Fibroblast of gingiva (primary cell): ENCODE data around the gene ADGRL3.
"Not testable (repeated sequence)": the region's sequence is repeated elsewhere in the genome, so short reads cannot be mapped to it uniquely, and the experiment has no call there.

Experiments
- DNase-seq: peaks from one replicate; pipeline ENCODE4 v3.0.0-alpha.2; 2011; ENCODE audit warnings: low read depth

The ADGRL3 gene

DNA sequence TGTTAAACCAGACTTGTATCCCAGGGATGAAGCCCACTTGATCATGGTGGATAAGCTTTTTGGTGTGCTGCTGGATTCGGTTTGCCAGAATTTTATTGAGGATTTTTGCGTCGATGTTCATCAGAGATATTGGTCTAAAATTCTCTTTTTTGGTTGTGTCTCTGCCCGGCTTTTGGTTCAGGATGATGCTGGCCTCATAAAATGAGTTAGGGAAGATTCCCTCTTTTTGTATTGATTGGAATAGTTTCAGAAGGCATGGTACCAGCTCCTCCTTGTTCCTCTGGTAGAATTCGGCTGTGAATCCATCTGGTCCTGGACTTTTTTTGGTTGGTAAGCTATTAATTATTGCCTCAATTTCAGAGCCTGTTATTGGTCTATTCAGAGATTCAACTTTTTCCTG lies 556.8 kb downstream of the ADGRL3 start:
- DNase-seq: not testable (repeated sequence)

GRCh38 chr4:61757983-61758382 lies 557.9 kb downstream of the ADGRL3 start:
- not testable (repeated sequence) for DNase-seq

DNA sequence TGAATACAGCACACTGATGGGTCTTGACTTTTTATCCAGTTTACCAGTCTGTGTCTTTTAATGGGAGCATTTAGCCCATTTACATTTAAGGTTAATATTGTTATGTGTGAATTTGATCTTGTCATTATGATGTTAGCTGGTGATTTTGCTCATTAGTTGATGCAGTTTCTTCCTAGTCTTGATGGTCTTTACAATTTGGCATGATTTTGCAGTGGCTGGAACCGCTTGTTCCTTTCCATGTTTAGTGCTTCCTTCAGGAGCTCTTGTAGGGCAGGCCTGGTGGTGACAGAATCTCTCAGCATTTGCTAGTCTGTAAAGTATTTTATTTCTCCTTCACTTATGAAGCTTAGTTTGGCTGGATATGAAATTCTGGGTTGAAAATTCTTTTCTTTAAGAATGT lies 558.5 kb downstream of the ADGRL3 start:
- not testable (repeated sequence) for DNase-seq

DNA sequence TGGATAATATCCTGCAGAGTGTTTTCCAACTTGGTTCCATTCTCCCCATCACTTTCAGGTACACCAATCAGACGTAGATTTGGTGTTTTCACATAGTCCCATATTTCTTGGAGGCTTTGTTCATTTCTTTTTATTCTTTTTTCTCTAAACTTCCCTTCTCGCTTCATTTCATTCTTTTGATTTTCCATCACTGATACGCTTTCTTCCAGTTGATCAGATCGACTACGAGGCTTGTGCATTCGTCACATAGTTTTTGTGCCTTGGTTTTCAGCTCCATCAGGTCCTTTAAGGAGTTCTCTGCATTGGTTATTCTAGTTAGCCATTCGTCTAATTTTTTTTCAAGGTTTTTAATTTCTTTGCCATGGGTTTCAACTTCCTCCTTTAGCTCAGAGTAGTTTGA lies 559.1 kb downstream of the ADGRL3 start:
- DNase-seq: not testable (repeated sequence)

DNA sequence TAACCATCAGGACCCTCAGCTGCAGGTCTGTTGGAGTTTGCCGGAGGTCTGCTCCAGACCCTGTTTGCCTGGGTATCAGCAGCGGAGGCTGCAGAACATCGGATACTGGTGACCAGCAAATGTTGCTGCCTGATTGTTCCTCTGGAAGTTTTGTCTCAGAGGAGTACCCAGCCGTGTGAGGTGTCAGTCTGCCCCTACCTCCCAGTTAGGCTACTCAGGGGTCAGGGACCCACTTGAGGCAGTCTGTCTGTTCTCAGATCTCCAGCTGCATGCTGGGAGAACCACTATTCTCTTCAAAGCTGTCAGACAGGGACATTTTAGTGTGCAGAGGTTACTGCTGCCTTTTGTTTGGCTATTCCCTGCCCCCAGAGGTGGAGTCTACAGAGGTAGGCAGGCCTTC lies 559.8 kb downstream of the ADGRL3 start:
- not testable (repeated sequence) for DNase-seq

DNA sequence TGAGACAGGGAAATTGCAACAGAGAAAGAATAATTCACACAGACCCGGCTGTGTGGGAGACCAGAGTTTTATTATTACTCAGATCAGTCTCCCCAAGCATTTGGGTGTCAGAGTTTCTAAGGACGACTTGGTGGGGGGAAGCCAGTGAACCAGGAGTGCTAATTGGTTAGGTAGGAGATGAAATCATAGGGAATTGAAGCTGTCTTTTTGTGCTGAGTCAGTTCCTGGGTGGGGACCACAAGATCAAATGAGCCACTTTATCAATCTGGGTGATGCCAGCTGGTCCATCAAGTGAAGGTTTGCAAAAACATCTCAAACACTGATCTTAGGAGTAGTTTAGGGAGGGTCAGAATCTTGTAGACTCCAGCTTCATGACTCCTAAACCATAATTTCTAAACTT lies 560.7 kb downstream of the ADGRL3 start:
- DNase-seq: no peak

DNA sequence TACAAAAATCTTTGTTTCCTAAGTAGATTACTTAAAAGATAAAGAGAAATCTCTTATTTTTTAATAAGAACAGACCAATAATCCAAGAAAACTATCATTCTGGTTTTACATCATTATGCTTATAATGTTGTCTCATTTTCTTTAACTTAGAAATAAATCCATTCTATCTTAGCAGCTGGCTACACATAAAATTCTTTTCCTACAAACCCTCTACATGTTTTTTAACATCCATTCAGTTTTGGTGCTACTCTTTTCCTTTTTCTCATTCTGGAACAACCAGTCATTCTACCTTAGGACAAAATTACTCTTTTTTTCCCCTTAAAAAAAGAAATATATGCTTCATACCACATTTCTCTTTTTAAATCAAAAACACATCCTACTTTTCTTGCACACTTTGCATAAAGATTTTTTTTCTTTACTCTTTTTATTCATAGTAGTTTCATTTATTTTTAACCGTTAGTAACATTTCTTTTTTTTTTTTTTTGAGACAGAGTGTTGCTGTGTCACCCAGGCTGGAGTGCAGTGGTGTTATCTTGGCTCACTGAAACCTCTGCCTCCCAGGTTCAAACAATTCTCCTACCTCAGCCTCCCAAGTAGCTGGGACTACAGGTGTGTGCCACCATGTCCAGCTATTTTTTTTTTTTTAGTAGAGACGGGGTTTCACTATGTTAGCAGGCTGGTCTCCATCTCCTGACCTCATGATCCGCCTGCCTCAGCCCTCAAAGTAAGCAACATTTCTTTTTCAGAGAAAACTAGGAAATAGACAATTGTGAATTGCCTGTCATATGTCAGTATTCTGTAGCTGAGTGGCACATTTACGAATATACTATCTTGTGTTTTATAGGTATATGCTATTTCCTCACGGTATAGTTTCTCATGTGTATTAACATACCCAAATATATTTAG lies 562.8 kb downstream of the ADGRL3 start:
- no peak for DNase-seq

- no peak for DNase-seq
These were observed 563.6 kb downstream of the ADGRL3 start for GRCh38 chr4:61763682-61764081.

DNA sequence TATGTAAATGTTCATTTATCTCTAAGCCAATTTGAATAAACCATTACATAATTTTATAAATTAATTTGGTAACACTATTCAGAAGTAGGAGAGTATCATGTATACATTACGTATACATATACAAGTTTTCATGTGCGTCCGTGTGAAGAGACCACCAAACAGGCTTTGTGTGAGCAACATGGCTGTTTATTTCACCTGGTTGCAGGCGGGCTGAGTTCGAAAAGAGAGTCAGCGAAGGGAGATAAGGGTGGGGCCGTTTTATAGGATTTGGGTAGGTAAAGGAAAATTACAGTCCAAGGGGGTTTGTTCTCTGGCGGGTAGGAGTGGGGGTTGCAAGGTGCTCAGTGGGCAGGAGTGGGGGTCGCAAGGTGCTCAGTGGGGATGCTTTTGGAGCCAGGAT lies 564.0 kb downstream of the ADGRL3 start:
- not testable (repeated sequence) for DNase-seq

GRCh38 chr4:61769444-61770167 lies 569.5 kb downstream of the ADGRL3 start:
- DNase-seq: not testable (repeated sequence)

- no peak for DNase-seq
These were observed 570.3 kb downstream of the ADGRL3 start for GRCh38 chr4:61770456-61770855.

DNA sequence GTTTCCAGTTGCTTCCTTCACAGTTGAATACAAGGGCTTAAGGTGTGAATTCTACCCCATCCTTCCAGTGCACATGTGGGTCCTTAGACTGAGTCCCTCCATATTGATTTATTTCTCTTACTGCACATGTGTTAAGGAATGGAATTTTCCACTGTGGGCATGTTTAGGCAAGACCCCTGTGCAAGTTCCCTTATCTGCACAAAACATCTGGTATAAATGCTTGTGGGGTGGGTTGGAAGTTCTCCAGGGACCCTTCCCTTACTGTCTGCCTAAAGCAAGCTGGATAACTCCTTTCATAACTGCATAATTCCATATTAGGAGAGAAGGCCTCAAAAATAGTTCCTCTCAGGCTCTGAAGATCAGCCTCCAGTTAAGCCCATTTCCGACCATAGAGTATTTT lies 570.9 kb downstream of the ADGRL3 start:
- DNase-seq: no peak

DNA sequence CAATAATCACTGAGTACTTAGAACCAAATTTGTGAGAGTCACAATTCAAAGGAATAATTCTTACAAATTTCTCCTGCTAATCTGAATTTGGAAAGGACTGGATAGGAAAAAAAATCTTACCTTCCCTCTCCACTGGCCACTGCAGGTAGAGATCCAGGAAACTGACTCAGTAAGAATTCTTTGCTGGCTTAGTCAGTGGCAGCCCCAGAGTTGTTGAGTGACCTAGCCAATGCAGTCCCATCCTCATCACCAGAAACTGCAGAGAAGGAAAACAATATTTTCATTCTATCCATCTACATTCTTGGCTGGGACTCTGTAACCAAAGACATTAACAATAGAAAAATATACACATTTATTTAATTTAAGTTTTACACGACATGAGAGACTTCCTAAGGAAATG lies 572.0 kb downstream of the ADGRL3 start:
- no peak for DNase-seq

- no peak for DNase-seq
These were observed 573.6 kb downstream of the ADGRL3 start for GRCh38 chr4:61773655-61774245.

GRCh38 chr4:61782133-61782532 lies 582.0 kb downstream of the ADGRL3 start:
- no peak for DNase-seq

GRCh38 chr4:61783050-61783449 lies 582.9 kb downstream of the ADGRL3 start:
- no peak for DNase-seq

DNA sequence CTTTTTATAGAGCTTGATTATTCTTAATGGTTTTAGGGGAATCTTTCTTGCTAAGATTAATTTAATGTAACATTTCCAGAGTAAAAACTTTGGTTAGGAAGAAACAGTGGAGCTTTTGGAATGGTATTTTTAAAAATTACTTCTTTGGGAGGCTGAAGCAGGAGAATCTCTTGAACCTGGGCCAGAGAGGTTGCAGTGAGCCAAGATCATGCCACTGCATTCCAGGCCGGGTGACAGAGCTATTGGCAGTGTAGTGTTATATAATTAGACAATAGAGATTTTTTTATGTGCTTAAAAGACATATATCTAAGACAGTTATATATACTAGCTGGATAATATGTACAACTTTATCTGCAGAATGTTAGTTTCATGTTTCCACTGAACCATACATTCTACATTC lies 585.6 kb downstream of the ADGRL3 start:
- no peak for DNase-seq

GRCh38 chr4:61786211-61786610 lies 586.1 kb downstream of the ADGRL3 start:
- no peak for DNase-seq

DNA sequence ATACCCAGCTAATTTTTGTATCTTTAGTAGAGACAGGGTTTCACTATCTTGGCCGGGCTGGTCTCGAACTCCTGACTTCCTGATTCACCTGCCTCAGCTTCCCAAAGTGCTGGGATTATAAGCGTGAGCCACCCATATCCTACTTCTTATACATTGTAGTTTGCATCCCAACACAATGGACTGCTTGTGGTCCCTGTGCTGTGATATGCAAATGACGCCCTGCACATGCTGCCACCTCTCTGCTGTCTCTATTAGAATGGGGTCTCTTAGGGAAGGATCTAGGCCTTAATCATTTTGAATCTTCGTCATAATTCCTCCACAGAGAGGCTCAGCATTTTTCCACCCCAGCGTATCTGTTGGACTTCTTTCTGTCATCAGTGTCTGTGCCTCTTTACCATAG lies 595.9 kb downstream of the ADGRL3 start:
- DNase-seq: no peak

- no peak for DNase-seq
These were observed 599.7 kb downstream of the ADGRL3 start for GRCh38 chr4:61799794-61800193.

DNA sequence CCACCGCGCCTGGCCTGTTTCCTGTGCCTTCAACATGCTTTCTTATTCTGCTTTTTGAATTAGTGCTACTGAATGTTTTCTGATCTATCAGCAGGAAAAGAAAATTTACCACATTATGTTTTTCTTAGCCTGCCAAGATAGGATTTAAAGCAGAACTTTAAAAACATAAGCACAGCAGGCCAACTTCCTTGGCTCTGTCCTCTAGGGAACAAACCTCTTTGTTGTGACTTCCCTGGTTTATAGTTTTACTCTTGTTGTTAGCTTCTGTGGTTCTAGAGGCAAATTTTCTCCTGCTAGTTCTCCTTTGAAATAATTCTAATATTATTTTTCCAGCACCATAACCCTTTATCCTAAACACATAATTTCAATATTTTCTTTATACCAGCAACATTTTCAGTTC lies 605.1 kb downstream of the ADGRL3 start:
- DNase-seq: no peak

DNA sequence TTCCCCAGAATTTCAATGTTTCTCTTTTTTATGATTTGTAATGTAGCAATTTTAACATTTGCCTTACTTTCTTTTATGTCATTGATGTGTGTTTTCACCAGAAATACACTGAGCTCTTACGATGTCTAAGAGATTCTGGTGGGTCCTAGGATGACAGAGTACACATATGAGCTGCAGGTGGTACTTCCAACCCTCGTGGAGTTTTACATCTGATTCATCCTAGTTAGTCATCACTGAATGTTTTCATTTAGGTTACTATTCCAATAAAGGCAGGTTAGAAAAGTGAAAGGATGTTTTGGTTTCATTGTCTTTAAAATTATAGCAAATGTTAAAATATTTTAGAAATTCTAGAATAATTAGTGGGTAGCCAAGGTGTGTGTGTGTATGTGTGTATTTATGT lies 605.9 kb downstream of the ADGRL3 start:
- no peak for DNase-seq

DNA sequence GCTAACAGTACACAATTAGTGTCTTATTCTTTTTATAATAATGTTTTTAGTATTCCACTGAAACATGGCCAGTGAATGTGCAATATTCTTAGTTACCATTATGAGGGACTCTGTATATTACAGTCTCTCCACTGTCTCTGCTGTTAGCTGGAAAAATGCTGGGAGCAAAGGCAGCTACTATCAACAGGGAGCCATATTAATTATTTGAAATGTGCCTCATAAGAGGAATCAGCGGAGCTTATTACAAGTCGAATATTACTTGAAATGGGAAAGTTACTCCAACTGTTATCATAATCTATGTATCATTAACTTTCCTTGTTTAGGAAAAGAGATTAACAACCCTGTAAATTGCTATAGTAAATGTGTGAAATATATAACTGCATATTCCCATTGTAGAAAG lies 612.0 kb downstream of the ADGRL3 start:
- DNase-seq: no peak
